ENCODE measurements around the gene CCDC59.

The CCDC59 gene

DNA sequence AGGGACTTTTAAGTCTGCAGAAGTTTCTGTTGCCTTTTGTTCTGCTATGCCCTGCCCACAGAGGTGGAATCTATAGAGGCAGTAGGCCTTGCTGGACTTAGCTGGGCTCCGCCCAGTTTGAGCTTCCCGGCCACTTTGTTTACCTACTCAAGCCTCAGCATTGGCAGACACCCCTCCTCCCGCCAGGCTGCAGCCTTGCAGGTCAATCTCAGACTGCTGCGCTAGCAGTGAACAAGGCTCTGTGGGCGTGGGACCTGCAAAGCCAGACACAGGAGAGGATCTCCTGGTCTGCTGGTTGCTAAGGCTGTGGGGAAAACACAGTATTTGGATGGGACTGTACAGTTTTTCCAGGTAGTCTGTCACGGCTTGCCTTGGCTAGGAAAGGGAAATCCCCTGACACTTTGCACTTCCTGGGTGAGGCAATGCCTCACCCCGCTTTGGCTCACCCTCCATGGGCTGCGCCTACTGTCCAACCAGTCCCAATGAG, 43.7 kb downstream of the CCDC59 start:
- no peak for DNase-seq
